T follicular helper cell (primary cell): ENCODE measurements around the gene FAM81B.
"Not testable (repeated sequence)": the region's sequence is repeated elsewhere in the genome, so short reads cannot be mapped to it uniquely, and the experiment has no call there.

Experiments
- DNase-seq: peaks from one replicate; pipeline ENCODE4 v3.0.0-alpha.2; 2020; ENCODE audit warnings: low read depth
- total RNA-seq, 2 experiments: gene quantifications; one replicate each; lab custom pipeline; 2026; lab: John Stamatoyannopoulos, UW

FAM81B gene
- total RNA-seq: 0 reads per million in 2 experiments

GRCh38 chr5:95390812-95391492 is at the start of gene FAM81B:
Gene FAM81B (plus strand): TSS chr5:95391366. CDS start chr5:95391390, 24 bp downstream.
- no peak for DNase-seq

GRCh38 chr5:95341444-95341843 is 49.7 kb upstream of the FAM81B start:
- not testable (repeated sequence) for DNase-seq

GRCh38 chr5:95347506-95348120 is 43.6 kb upstream of the FAM81B start:
- no peak for DNase-seq

GRCh38 chr5:95350631-95351030 is 40.5 kb upstream of the FAM81B start:
- DNase-seq: no peak

- DNase-seq: no peak
These were observed 38.5 kb upstream of the FAM81B start for GRCh38 chr5:95352691-95353090.

GRCh38 chr5:95358320-95358719 is 32.8 kb upstream of the FAM81B start:
- no peak for DNase-seq

- DNase-seq: no peak
These were observed 32.3 kb upstream of the FAM81B start for GRCh38 chr5:95358848-95359247.

- DNase-seq: not testable (repeated sequence)
These were observed 30.5 kb upstream of the FAM81B start for GRCh38 chr5:95360667-95361066.

- no peak for DNase-seq
These were observed 25.7 kb upstream of the FAM81B start for GRCh38 chr5:95365302-95366095.

- no peak for DNase-seq
These were observed 21.4 kb upstream of the FAM81B start for GRCh38 chr5:95369782-95370181.

- no peak for DNase-seq
These were observed 17.1 kb upstream of the FAM81B start for GRCh38 chr5:95374061-95374460.

- DNase-seq: no peak
These were observed 15.6 kb upstream of the FAM81B start for GRCh38 chr5:95375591-95375990.

- no peak for DNase-seq
These were observed 12.0 kb upstream of the FAM81B start for GRCh38 chr5:95379133-95379532.

- DNase-seq: no peak
These were observed 11.0 kb upstream of the FAM81B start for GRCh38 chr5:95380103-95380628.

GRCh38 chr5:95382801-95383200 is 8.4 kb upstream of the FAM81B start:
- no peak for DNase-seq

GRCh38 chr5:95384485-95385213 is 6.5 kb upstream of the FAM81B start:
- DNase-seq: no peak

- no peak for DNase-seq
These were observed 5.8 kb upstream of the FAM81B start for GRCh38 chr5:95385334-95385733.

GRCh38 chr5:95391965-95392364 is 799 bp downstream of the FAM81B start:
- not testable (repeated sequence) for DNase-seq

- no peak for DNase-seq
These were observed 1.5 kb downstream of the FAM81B start for GRCh38 chr5:95392593-95393182.

- no peak for DNase-seq
These were observed 2.1 kb downstream of the FAM81B start for GRCh38 chr5:95393279-95393678.

- DNase-seq: no peak
These were observed 7.8 kb downstream of the FAM81B start for GRCh38 chr5:95398989-95399388.
